SW 1271 (cell line): ENCODE data around the gene ASIC2.

ENCODE experiments used
- DNase-seq, 2 experiments: peaks; one replicate each; lab custom pipeline; 2025; lab: John Stamatoyannopoulos, UW

ASIC2 gene

GRCh38 chr17:33242375-33243124, 50.5 kb downstream of the ASIC2 start:
- DNase-seq = no peak

- DNase-seq = no peak
Observed at GRCh38 chr17:33241390-33241789, 51.7 kb downstream of the ASIC2 start.

DNA sequence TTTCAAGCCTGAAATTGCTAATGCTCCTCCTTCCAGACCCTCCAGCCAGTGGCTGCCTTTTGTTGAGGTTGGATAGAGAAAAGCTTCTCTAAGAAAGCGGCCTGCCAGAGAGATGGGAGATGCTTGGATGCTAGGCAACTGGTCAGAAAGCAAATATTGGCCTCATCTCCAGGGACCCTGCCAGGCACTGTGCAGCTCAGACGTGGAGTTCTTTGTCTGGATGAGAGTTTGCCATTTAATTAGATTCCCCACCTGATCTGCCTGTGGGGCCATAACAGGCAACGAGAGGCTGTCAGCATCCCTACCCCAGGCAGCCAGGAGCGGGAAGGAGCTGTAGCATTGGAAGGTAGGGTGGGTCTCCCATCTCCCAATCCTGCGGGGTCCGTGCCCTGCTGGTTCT, 52.7 kb downstream of the ASIC2 start:
- DNase-seq = no peak

GRCh38 chr17:33239702-33240101, 53.4 kb downstream of the ASIC2 start:
- DNase-seq = no peak

GRCh38 chr17:33234930-33235685, 58.0 kb downstream of the ASIC2 start:
- no peak for DNase-seq

DNA sequence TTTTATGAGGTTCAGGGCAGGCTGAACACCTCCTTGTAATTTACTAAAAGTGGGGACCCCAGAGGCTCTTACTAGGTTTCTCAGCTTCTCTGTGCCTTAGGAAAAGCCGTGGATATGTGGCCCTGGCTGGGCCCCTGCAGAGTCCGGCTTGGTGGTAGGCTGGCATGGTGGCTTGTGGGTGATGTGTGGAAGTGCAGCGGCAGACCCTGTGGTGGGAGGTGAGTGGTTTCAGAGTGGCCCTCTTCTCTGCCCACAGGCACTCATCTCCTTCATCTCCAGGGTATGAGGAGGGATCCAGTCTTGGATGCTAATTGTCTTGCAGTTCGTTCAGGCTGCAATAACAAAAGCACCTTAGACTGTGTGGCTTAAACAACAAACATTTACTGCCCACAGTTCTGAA, 58.9 kb downstream of the ASIC2 start:
- DNase-seq = no peak

DNA sequence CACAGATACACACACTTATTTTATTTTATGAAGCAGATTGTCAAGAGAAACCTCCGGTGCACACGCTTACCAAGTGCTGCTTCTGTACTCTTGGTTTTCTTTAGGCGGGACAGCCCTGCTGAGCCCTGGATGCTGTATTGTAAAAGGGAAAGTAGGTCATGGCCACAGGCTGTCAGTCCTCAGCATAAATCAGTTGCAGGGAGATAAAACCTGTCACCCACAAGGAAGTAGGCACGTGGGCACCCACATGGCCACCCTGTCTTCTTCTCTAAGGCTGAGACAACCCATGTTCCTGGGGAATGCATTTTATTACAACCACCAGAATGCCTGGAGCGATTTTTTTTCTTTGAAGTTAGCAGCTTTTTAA, 59.3 kb downstream of the ASIC2 start:
- DNase-seq = no peak

DNA sequence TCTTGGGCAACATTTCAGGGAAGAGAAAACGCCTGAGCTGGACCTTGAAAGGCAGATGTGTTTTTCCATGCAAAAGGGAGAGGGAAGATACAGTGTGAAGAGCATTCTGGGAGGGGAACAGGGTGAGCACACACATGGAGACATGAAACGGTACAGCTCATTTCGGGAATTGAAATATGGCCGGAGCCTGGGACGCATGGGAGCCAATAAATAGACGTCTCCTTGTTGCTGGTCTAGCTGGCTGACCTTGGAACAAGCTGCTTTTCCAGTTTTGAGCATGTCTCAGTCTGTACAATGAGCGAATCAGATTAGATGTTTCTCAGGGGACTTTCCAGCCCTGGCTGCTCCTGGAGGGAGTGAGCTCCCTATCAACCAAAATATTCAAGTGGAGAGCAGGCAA, 63.6 kb downstream of the ASIC2 start:
- no peak for DNase-seq

DNA sequence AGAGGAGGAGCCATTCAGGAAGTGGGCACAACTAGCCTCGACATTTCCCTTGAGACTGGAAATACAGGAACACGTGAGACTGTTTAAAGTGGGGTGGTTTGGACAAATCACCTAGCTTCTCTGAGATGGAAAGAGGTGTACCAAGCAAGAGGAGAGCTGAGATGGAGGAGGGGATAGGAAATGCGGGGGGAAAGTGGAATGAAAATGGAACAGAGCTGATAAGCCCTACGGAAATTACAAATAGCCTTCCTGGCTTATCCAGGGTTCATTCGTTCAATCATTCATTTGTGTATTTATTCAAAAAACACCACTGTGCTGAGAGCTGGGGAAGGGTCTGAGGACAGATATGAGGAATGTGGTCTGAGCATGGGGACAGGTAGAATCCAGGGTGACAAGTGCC, 64.1 kb downstream of the ASIC2 start:
- DNase-seq = no peak

- DNase-seq = no peak
Observed at GRCh38 chr17:33228548-33228947, 64.5 kb downstream of the ASIC2 start.

- no peak for DNase-seq
Observed at GRCh38 chr17:33227911-33228310, 65.2 kb downstream of the ASIC2 start.

GRCh38 chr17:33225994-33226393, 67.1 kb downstream of the ASIC2 start:
- no peak for DNase-seq

DNA sequence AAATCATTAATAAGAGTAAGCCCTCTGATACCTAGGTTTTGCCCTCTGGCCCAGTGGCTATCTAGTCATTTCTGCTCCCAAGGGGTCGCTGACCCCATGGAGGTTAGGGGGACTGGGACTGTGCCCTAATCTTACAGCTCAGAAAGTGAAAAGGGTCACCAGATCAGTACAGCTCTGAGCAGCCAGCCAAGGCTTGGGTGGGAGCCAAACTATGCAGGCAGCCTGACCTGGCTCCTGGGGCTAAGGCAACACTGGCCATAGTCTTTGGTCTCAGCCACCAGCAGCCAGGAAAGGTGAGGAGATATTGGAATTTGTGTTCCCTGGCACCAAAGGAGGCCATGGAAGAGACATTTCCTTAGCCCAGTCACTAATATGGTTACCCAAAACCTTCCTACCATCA, 67.6 kb downstream of the ASIC2 start:
- no peak for DNase-seq

DNA sequence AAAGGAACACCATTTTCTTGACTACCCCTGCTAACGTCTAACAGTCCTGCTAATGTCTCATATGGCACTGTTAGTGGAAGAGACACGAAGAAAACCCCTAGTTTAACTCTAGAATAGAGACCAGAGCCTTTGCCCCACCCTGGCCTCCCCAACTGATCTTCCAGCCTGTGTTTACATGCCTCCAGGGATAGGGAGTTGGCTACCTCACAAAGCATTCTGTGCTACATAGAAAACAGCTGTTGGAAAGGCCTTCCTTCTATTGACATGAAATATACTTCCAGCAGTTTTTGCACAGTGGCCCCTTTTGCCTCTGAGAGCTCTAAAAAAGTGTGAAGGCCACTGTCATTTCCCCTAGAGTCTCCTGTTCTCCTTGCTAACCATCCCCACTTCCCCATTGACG, 73.1 kb downstream of the ASIC2 start:
- no peak for DNase-seq

DNA sequence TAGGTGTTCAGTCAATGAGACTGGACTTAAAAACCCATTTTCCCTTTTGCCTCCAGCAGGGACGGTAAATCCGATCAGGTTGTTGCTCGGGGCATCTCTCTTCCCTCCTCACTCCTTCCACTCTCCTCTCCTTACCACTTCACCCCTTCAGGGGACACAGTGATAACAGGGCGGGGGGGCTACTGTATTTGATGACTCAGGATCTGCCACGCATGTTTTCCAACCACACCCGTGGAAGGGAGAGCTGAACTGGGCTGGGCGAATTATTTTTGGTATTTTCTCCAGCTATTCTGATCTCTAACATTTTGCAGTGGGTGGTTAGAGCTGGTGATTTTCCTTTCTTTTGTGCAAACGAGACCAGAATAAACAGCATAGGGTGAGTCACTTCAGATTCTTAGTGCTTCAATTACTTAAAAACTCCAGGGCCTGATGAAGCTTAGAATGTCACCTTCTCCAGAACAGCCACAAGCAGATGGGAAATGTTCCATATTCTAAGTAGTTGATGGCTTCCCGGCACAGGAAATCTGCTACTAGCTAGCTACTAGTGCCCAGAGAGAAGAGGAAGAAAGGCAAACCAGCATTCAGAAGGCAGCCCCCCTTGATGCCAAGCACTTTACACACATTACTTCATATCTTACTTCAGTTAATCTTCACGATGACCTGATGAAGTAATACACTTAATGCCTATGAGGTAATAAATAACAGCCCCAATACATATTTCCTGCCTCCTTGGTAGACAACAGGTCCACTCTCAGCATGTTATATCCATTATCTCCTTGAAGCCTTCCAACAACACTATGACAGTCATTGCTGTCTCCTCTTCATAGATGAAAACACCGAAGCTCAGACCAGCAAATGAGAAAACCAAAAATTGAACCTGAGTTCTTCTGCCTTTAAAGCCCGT, 74.1 kb downstream of the ASIC2 start:
- no peak for DNase-seq

GRCh38 chr17:33217891-33218290, 75.2 kb downstream of the ASIC2 start:
- no peak for DNase-seq

DNA sequence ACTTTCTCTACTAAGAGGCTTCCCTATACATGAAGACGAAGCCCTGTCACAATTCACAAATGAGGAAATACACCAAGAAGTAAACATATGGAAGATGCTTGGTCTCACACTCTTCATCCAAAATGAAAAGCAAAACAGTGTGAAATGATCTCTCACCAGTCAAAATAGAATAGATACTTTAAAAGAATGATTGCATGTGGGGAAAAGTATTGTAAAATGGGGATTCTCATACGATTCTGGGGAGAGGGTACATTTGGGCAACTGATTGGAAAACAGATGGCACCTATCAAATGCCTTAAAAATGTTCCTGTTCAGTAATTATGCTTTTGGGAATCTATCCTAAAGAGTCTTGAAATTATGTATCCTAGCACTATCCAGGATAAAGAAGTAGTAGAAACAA, 78.1 kb downstream of the ASIC2 start:
- DNase-seq = no peak

DNA sequence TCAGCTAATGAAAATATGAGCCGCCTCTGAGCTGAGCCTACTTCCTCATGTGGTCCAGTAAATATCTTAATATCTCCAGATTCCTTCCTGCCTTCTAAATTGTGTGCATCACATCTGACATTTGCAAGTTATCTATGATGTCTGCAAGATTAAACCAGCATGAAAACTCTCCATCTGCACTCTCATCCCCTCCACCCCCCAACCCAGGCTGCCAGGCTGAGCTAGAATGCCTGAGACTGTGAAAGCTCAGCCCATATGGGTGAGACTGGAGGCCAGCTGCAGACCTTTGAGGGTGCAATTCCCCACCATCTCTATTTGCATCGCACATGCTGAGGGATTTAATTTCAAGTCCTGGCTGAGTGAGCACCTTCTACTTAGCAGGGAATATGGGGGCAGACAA, 82.8 kb downstream of the ASIC2 start:
- no peak for DNase-seq

DNA sequence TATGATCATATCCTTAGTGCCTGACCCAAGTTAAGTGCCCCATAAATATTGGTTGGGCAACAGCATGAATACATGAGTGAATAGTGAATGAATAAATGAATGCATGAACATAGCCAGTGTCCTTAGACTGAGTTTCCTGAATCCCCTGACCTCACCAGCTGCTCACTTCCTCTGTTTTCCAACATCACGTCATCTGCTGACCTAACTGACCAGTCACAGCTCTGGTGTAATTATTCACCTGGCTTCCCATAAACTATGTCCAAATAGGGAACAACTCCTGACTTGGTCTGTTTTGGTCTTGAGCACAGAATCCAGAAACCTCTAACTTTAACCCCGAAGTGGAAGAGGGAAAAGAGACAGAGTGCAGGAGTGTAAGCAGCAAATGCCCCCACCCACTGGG, 83.4 kb downstream of the ASIC2 start:
- no peak for DNase-seq

DNA sequence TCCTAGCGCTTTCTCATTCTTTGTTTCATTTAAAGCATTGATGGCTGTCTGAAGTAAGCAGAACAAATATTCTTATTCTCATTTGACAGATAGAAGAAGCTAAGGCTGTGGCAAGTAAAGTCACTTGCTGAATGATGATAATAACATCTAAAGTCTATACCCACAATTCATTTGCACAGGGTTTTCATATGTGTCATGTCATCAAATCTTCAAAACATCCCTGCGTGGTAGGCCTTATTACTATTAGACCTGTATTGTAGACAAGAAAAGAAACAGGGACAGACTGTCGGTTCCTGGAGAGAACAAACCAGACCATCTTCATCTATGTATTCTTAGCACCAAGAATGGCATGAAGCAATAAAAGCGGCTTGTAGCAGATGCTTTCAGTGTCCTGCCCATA, 85.9 kb downstream of the ASIC2 start:
- DNase-seq = no peak

GRCh38 chr17:33205552-33205951, 87.5 kb downstream of the ASIC2 start:
- no peak for DNase-seq

GRCh38 chr17:33204701-33205100, 88.4 kb downstream of the ASIC2 start:
- DNase-seq = no peak

- no peak for DNase-seq
Observed at GRCh38 chr17:33204156-33204555, 88.9 kb downstream of the ASIC2 start.
